ENCODE data around the gene PDE4B.

PDE4B gene

GRCh38 chr1:66256629-66257572, 464.2 kb downstream of the PDE4B start:
- no peak for TF ChIP-seq CTCF (IDR thresholded peaks at IDR 0.05)
- Histone ChIP-seq H3K9me3 (ENCODE audit: control insufficient read depth, low read length) (no peaks in the 10 kb centered on the region), H3K4me2 (ENCODE audit: low read length) (no peak overlapping the region), H3K36me3 (ENCODE audit: control insufficient read depth, insufficient read depth, low read length) (no peaks in the 10 kb centered on the region), H3K4me3 (ENCODE audit: low read depth, low read length) (no peak overlapping the region), H2AFZ (no peak overlapping the region), H3K4me1 (no peaks in the 10 kb centered on the region), H3K27me3 (ENCODE audit: control insufficient read depth, insufficient read depth, low read length) (no peaks in the 10 kb centered on the region), H3K9ac (no peak overlapping the region), H3K27ac (no peak overlapping the region), H3K79me2 (no peaks in the 10 kb centered on the region)

- Histone ChIP-seq H3K4me1 (no peaks in the 10 kb centered on the region), H3K27ac (no peak overlapping the region), H2AFZ (no peak overlapping the region), H3K27me3 (ENCODE audit: control insufficient read depth, insufficient read depth, low read length) (no peaks in the 10 kb centered on the region), H3K9me3 (ENCODE audit: control insufficient read depth, low read length) (no peaks in the 10 kb centered on the region), H3K4me3 (ENCODE audit: low read depth, low read length) (no peak overlapping the region), H3K4me2 (ENCODE audit: low read length) (no peak overlapping the region), H3K9ac (no peak overlapping the region), H3K79me2 (no peaks in the 10 kb centered on the region), H3K36me3 (ENCODE audit: control insufficient read depth, insufficient read depth, low read length) (no peaks in the 10 kb centered on the region)
- TF ChIP-seq CTCF (IDR thresholded peaks at IDR 0.05): no peak
Measured at GRCh38 chr1:66258404-66259105, 465.9 kb downstream of the PDE4B start.

GRCh38 chr1:66261364-66261763, 468.7 kb downstream of the PDE4B start:
- Histone ChIP-seq H3K4me3 (ENCODE audit: low read depth, low read length) (no peak overlapping the region), H3K27me3 (ENCODE audit: control insufficient read depth, insufficient read depth, low read length) (no peaks in the 10 kb centered on the region), H3K4me2 (ENCODE audit: low read length) (no peak overlapping the region), H2AFZ (no peak overlapping the region), H3K9ac (no peak overlapping the region), H3K4me1 (no peaks in the 10 kb centered on the region), H3K9me3 (ENCODE audit: control insufficient read depth, low read length) (no peaks in the 10 kb centered on the region), H3K79me2 (no peaks in the 10 kb centered on the region), H3K36me3 (ENCODE audit: control insufficient read depth, insufficient read depth, low read length) (no peaks in the 10 kb centered on the region), H3K27ac (no peak overlapping the region)
- no peak for TF ChIP-seq CTCF (IDR thresholded peaks at IDR 0.05)

GRCh38 chr1:66262208-66262963, 469.7 kb downstream of the PDE4B start:
- no peak overlapping the region for H3K4me2 ChIP-seq (ENCODE audit: low read length)

More at GRCh38 chr1:66262208-66262963, 469.7 kb downstream of the PDE4B start:
- no peaks in the 10 kb centered on the region for H3K36me3 ChIP-seq (ENCODE audit: control insufficient read depth, insufficient read depth, low read length)
- no peak overlapping the region for H3K9ac ChIP-seq
- H3K27me3 ChIP-seq (ENCODE audit: control insufficient read depth, insufficient read depth, low read length): no peaks in the 10 kb centered on the region
- H3K4me3 ChIP-seq (ENCODE audit: low read depth, low read length): no peak overlapping the region
- H3K9me3 ChIP-seq (ENCODE audit: control insufficient read depth, low read length): no peaks in the 10 kb centered on the region
- TF ChIP-seq CTCF (IDR thresholded peaks at IDR 0.05): no peak
- H3K27ac ChIP-seq: no peak overlapping the region
- no peaks in the 10 kb centered on the region for H3K79me2 ChIP-seq
- no peaks in the 10 kb centered on the region for H3K4me1 ChIP-seq
- H2AFZ ChIP-seq: no peak overlapping the region

Data from parathyroid adenoma (tissue), 2 donors.